ENCODE results near the gene HEPACAM.

DNA sequence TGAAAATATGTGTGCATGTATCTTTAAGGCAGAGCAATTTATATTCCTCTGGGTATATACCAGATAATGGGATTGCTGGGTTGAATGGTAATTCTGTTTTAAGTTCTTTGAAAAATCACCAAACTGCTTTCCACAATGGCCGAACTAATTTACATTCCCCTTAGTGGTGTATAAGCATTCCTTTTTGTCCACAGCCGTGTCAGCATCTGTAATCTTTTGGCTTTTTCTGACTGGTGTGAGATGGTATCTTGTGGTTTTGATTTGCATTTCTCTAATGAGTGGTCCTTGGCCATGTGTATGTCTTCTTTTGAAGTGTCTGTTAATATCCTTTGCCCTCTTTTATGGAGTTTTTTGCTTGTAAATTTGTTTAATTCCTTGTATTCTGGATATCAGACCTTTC lies 42.5 kb upstream of the HEPACAM start:
- TF ChIP-seq CTCF (IDR thresholded peaks at IDR 0.05; ENCODE audit: borderline replicate concordance, extremely low read depth, low read length, poor library complexity, severe bottlenecking) = no peak
- no peak for TF ChIP-seq EZH2 (IDR thresholded peaks at IDR 0.05; ENCODE audit: borderline replicate concordance, low read depth, low read length, severe bottlenecking)

Data from DND-41 (cell line).